Testis (tissue), 3 donors: ENCODE results near the gene CUEDC1. TPM values are rescaled to one million over a fixed set of nuclear protein-coding genes. Genes with fewer than 3 reads are reported as not detected.

Experiments
- DNase-seq: peaks from one replicate; pipeline ENCODE4 v3.0.0-alpha.2; 2019
- H3K27ac ChIP-seq, 2 donors: fragments of 200-600 bp; sonication (generic); one replicate each; pipeline ENCODE4 v1.5.1; 2019
- H3K27me3 ChIP-seq: fragments of 200-600 bp; sonication (generic); one replicate; pipeline ENCODE4 v1.5.1; 2019
- H3K36me3 ChIP-seq: fragments of 200-600 bp; sonication (generic); one replicate; pipeline ENCODE4 v1.5.1; 2017; ENCODE audit warnings: low read depth; ENCODE audit errors: missing control alignments
- H3K4me1 ChIP-seq: fragments of 200-600 bp; sonication (generic); one replicate; pipeline ENCODE4 v1.5.1; 2019
- H3K4me3 ChIP-seq, 2 donors: fragments of 200-600 bp; sonication (generic); one replicate each; pipeline ENCODE4 v1.5.1; 2017 to 2019
- H3K9me3 ChIP-seq: fragments of 200-600 bp; sonication (generic); one replicate; pipeline ENCODE4 v1.5.1; 2017
- CTCF ChIP-seq, 3 experiments: fragments of 450-650 bp in 2 of 3; fragments of 200-600 bp in 1 of 3; sonication (generic) in 1 of 3; IDR thresholded peaks; one replicate each; pipeline ENCODE4 v1.5.1; 2016 to 2019; ENCODE audit warnings: antibody characterized with exemption in 3 of 3, mild to moderate bottlenecking in 2 of 3, moderate library complexity in 1 of 3
- POLR2A ChIP-seq: fragments of 450-650 bp; IDR thresholded peaks from one replicate; pipeline ENCODE4 v1.6.1; 2017; ENCODE audit warnings: antibody characterized with exemption, mild to moderate bottlenecking, moderate library complexity
- WGBS, 2 donors: methylation state at CpG; one replicate each; pipeline ENCODE4 v1.1.5; 2018; 5-methylcytosine and 5-hydroxymethylcytosine counted together
- intact Hi-C: fragments of 100-400 bp; cut with DNase I; formaldehyde crosslinking; loops from one replicate; pipeline ENCODE4 v1.15.1; 2023; ENCODE audit warnings: low total_unique reads
- polyA plus RNA-seq: library from polyadenylated mRNA; stranded (reverse); fragments of 350-450 nt; fragmentation: Illumina TruSeq; extraction: RNeasy Lipid Tissue Mini Kit (QIAGEN cat#74804); gene quantifications from one replicate; pipeline ENCODE4 v1.2.3, GENCODE V29; 2014; ENCODE audit warnings: low read depth, low replicate concordance; ENCODE audit not compliant: insufficient read depth
- total RNA-seq, 2 donors: library from RNA; depleted of rRNA; stranded (reverse); fragments of >200 nt; gene quantifications; one replicate each; pipeline ENCODE4 v1.2.3, GENCODE V29; 2016

CUEDC1 gene
- total and polyA plus RNA-seq, 3 donors from 2014 or later = 6.5 to 13.3 (median 8.6) TPM

- H3K4me1 ChIP-seq = peaks cover 13% of the 10 kb centered on the region
- intact Hi-C loops = no loop called here
- no peak for DNase-seq
- H3K27ac ChIP-seq = no peak overlapping the region
- H3K36me3 ChIP-seq = no peaks in the 10 kb centered on the region
- H3K4me3 ChIP-seq = no peak overlapping the region
- no peaks in the 10 kb centered on the region for H3K9me3 ChIP-seq
- TF ChIP-seq CTCF (IDR thresholded peaks at IDR 0.05) = no peak
- no peaks in the 10 kb centered on the region for H3K27me3 ChIP-seq
- WGBS, 2 donors = 58 to 68% methylated on average over 5 of the region's 5 CpGs
Observed at GRCh38 chr17:57928928-57929327, 26.3 kb downstream of the CUEDC1 start.

GRCh38 chr17:57927048-57927723 is 28.0 kb downstream of the CUEDC1 start:
- Histone ChIP-seq H3K27me3 (no peaks in the 10 kb centered on the region), H3K36me3 (no peaks in the 10 kb centered on the region), H3K27ac (no peak overlapping the region), H3K4me3 (no peak overlapping the region), H3K9me3 (no peaks in the 10 kb centered on the region), H3K4me1 (peaks cover 13% of the 10 kb centered on the region)
- intact Hi-C loops = no loop called here
- DNase-seq = peak; percentile 39
- WGBS, 2 donors = 67 to 75% methylated on average over 5 of the region's 5 CpGs
- TF ChIP-seq POLR2A (no peak), CTCF (IDR thresholded peaks at IDR 0.05) (no peak)

- TF ChIP-seq CTCF (IDR thresholded peaks at IDR 0.05) = no peak
- TF ChIP-seq POLR2A = no peak
- no peaks in the 10 kb centered on the region for H3K9me3 ChIP-seq
- no peaks in the 10 kb centered on the region for H3K27me3 ChIP-seq
- H3K27ac ChIP-seq = no peak overlapping the region
- DNase-seq = no peak
- H3K4me1 ChIP-seq = peaks cover 16% of the 10 kb centered on the region
- intact Hi-C loops = no loop called here
- H3K36me3 ChIP-seq = no peaks in the 10 kb centered on the region
- no peak overlapping the region for H3K4me3 ChIP-seq
- WGBS, 2 donors = 84 to 85% methylated on average over 7 of the region's 7 CpGs
Observed at GRCh38 chr17:57926723-57927047, 28.5 kb downstream of the CUEDC1 start.

DNA sequence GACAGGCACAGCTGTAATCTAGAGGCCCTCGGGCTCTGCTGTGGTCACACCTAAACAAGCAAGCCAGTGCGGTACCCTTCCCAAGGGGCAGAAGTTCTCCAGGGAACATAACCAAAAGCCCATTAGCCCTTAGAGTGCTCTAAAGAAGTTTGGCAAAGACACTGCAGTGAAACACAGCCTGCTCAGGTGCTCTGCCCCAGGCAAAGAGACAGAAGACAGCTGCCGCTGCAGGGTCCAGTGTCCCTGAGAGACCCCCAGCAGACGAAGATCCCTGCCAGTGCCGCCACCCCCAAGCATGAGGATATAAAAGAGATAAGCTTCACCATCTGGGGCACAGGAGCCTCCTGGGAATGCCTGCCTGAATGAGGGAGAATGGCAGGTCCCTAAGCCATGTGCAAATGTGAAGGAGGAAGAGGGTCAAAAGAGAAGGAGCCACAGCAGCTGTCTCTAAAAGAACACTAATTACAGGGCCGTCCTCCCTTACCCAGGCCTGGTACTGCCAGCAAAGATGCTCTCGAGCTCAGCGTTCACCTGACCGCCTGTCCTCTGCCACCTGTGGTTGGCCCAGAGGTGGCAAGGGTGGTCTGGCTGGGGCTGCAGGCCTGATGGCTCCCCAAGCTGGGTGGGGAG is 29.7 kb downstream of the CUEDC1 start:
- 82% methylated on average over 9 of the region's 9 CpGs; no CpG with 5 or more reads in 1 of the 2 donors for WGBS, 2 donors
- intact Hi-C loops = no loop called here
- no peak overlapping the region for H3K27ac ChIP-seq

More for the DNA sequence above, 29.7 kb downstream of the CUEDC1 start:
- Histone ChIP-seq H3K4me1 (peaks cover 23% of the 10 kb centered on the region), H3K36me3 (no peaks in the 10 kb centered on the region), H3K9me3 (no peaks in the 10 kb centered on the region), H3K4me3 (no peak overlapping the region), H3K27me3 (no peaks in the 10 kb centered on the region)
- no peak for TF ChIP-seq POLR2A
- TF ChIP-seq CTCF (IDR thresholded peaks at IDR 0.05) = no peak
- no peak for DNase-seq
